ENCODE data around the gene PDE3A.

Gene PDE3A

GRCh38 chr12:20494851-20495250 lies 126.5 kb downstream of the PDE3A start:
- Mint-ChIP-seq H3K9me3 (no peaks in the 10 kb centered on the region), H3K27ac (no peak overlapping the region), H3K4me3 (no peak overlapping the region), H3K4me1 (ENCODE audit: low read depth) (peaks cover 2% of the 10 kb centered on the region), H3K36me3 (ENCODE audit: low read depth) (no peaks in the 10 kb centered on the region), H3K27me3 (ENCODE audit: low read depth) (no peaks in the 10 kb centered on the region)

DNA sequence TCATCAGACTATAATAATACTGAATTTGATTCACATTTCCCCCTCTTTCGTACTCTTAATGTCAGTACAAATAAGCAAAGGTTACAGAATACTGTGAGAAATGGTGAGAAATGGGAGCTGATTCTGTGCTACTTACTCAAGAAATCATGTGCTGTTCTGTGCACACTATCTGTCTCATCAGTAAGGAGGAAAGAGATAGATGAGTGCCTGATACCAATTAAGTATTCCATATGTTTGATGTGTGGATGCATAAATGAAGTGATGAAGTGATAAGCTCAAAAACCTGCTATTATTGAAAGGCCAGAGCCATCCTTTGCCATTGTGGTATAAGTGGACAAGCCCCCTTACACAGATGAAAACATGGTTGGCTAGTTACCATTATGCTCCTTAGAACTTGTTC lies 127.7 kb downstream of the PDE3A start:
- Mint-ChIP-seq H3K27me3 (ENCODE audit: low read depth) (no peaks in the 10 kb centered on the region), H3K4me1 (ENCODE audit: low read depth) (peaks cover 2% of the 10 kb centered on the region), H3K36me3 (ENCODE audit: low read depth) (no peaks in the 10 kb centered on the region), H3K9me3 (no peaks in the 10 kb centered on the region), H3K4me3 (no peak overlapping the region), H3K27ac (no peak overlapping the region)

DNA sequence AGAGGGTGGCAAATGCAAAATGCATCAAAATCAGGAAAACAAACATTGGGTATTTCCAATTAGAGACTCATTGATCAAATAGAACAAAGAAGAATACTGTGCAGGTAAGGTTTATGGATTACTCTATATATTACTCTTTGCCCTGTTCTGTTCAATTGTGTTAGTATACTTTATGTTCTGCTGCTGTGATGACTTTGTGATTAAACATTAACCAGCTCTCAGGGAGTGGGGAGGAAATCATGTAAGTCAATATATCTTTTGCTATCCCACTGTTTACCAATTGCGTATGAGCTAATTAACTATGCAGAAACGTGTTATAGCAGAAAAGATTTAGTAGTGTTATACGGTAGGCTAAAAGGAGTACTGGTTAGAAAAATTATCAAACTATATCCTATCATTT lies 129.4 kb downstream of the PDE3A start:
- Mint-ChIP-seq H3K27me3 (ENCODE audit: low read depth) (no peaks in the 10 kb centered on the region), H3K9me3 (no peaks in the 10 kb centered on the region), H3K4me1 (ENCODE audit: low read depth) (no peaks in the 10 kb centered on the region)

GRCh38 chr12:20501958-20502357 lies 133.6 kb downstream of the PDE3A start:
- H3K4me1 Mint-ChIP-seq (ENCODE audit: low read depth) = no peaks in the 10 kb centered on the region
- no peaks in the 10 kb centered on the region for H3K27me3 Mint-ChIP-seq (ENCODE audit: low read depth)
- H3K9me3 Mint-ChIP-seq = no peaks in the 10 kb centered on the region
- no peak overlapping the region for H3K4me3 Mint-ChIP-seq
- H3K36me3 Mint-ChIP-seq (ENCODE audit: low read depth) = no peaks in the 10 kb centered on the region
- no peak overlapping the region for H3K27ac Mint-ChIP-seq

More for the DNA sequence above, 129.4 kb downstream of the PDE3A start:
- H3K4me3 Mint-ChIP-seq = no peak overlapping the region
- H3K27ac Mint-ChIP-seq = no peak overlapping the region
- no peaks in the 10 kb centered on the region for H3K36me3 Mint-ChIP-seq (ENCODE audit: low read depth)

DNA sequence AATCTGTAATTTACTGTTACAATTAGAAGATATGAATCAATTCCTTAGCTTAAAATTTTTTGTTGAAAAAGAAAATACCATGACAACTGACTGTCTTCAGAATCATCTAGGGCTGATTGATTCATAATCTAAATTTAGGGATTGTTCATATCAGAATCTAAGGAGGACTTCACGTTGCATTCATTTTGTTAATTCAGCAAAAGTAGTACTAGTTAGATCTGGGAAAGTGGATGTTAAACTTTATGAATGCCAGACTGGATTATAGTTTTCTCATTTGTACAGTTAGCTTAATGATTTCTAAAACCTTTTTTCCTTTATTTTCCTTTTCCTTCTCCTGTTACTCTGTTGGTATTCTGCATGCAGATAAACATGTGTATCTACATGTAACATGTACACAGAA lies 135.5 kb downstream of the PDE3A start:
- no peaks in the 10 kb centered on the region for H3K27me3 Mint-ChIP-seq (ENCODE audit: low read depth)
- H3K9me3 Mint-ChIP-seq = no peaks in the 10 kb centered on the region
- no peak overlapping the region for H3K4me3 Mint-ChIP-seq
- H3K36me3 Mint-ChIP-seq (ENCODE audit: low read depth) = no peaks in the 10 kb centered on the region
- no peaks in the 10 kb centered on the region for H3K4me1 Mint-ChIP-seq (ENCODE audit: low read depth)
- no peak overlapping the region for H3K27ac Mint-ChIP-seq

DNA sequence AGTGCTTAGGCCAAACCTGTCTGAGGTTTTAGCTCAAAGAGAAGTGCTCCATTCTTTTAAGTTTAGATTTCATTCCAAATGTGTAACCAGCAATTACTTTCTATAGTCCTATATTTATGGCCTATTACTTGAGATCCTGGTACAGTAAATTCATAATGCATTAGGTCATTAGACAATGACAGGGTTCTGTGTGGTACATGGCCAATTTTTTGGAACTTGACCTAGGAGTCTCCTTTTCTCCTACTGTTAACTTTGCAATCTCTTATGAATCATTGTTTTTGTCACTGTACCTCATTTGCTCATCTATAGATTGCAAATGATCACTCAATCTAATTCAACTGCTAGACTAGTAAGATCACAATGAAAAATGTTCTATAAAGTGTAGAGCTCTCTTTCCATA lies 136.7 kb downstream of the PDE3A start:
- no peaks in the 10 kb centered on the region for H3K9me3 Mint-ChIP-seq
- no peaks in the 10 kb centered on the region for H3K27me3 Mint-ChIP-seq (ENCODE audit: low read depth)
- H3K27ac Mint-ChIP-seq = no peak overlapping the region
- no peak overlapping the region for H3K4me3 Mint-ChIP-seq
- H3K4me1 Mint-ChIP-seq (ENCODE audit: low read depth) = no peaks in the 10 kb centered on the region
- no peaks in the 10 kb centered on the region for H3K36me3 Mint-ChIP-seq (ENCODE audit: low read depth)

DNA sequence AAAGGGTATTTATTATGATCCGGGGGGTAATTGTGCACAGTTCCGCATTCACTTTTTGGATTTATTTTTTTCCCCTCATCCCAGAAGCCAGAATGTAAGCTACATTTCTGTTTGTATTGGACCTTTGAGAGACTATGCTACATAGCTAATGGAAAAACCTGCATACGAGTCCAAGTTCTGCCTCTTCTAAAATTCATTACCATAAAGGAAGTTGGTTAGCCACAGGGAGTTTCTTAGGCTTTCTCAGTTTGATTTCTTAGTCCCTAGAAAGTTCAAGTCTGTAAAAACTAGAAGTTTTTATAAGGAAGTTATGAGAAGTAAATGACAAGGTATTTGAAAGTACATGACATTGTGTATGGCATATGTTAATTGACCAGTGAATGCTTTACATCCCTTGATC lies 138.7 kb downstream of the PDE3A start:
- H3K4me1 Mint-ChIP-seq (ENCODE audit: low read depth) = no peaks in the 10 kb centered on the region
- no peaks in the 10 kb centered on the region for H3K9me3 Mint-ChIP-seq
- no peak overlapping the region for H3K4me3 Mint-ChIP-seq
- no peak overlapping the region for H3K27ac Mint-ChIP-seq
- H3K27me3 Mint-ChIP-seq (ENCODE audit: low read depth) = no peaks in the 10 kb centered on the region
- no peaks in the 10 kb centered on the region for H3K36me3 Mint-ChIP-seq (ENCODE audit: low read depth)

GRCh38 chr12:20507711-20508110 lies 139.4 kb downstream of the PDE3A start:
- Mint-ChIP-seq H3K4me1 (ENCODE audit: low read depth) (no peaks in the 10 kb centered on the region), H3K36me3 (ENCODE audit: low read depth) (no peaks in the 10 kb centered on the region), H3K27ac (no peak overlapping the region), H3K27me3 (ENCODE audit: low read depth) (no peaks in the 10 kb centered on the region), H3K9me3 (no peaks in the 10 kb centered on the region), H3K4me3 (no peak overlapping the region)

- no peaks in the 10 kb centered on the region for H3K27me3 Mint-ChIP-seq (ENCODE audit: low read depth)
- H3K4me1 Mint-ChIP-seq (ENCODE audit: low read depth) = no peaks in the 10 kb centered on the region
- H3K9me3 Mint-ChIP-seq = no peaks in the 10 kb centered on the region
- H3K27ac Mint-ChIP-seq = no peak overlapping the region
- H3K4me3 Mint-ChIP-seq = no peak overlapping the region
- H3K36me3 Mint-ChIP-seq (ENCODE audit: low read depth) = no peaks in the 10 kb centered on the region
Measured at GRCh38 chr12:20508359-20508758, 140.0 kb downstream of the PDE3A start.

DNA sequence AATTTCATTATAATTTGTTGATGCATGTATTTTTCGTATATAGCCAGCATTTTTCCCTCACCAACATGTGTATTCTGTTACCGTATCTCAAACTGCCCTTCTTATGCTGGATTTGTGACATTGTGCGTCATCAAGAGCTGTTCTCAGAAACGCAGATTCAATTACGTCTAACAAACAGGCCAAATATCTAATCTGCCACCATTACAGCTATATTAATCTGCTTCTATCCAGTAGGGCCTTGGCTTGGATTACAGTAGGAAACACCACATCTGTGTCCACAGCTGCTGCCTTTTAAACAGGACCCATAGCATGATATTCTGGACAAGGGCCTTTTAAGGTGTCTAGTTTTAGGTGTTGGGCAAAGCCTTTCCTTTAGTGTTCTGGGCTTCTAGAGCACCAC lies 140.6 kb downstream of the PDE3A start:
- no peaks in the 10 kb centered on the region for H3K4me1 Mint-ChIP-seq (ENCODE audit: low read depth)
- no peaks in the 10 kb centered on the region for H3K9me3 Mint-ChIP-seq
- no peak overlapping the region for H3K4me3 Mint-ChIP-seq
- no peak overlapping the region for H3K27ac Mint-ChIP-seq
- H3K36me3 Mint-ChIP-seq (ENCODE audit: low read depth) = no peaks in the 10 kb centered on the region
- no peaks in the 10 kb centered on the region for H3K27me3 Mint-ChIP-seq (ENCODE audit: low read depth)

DNA sequence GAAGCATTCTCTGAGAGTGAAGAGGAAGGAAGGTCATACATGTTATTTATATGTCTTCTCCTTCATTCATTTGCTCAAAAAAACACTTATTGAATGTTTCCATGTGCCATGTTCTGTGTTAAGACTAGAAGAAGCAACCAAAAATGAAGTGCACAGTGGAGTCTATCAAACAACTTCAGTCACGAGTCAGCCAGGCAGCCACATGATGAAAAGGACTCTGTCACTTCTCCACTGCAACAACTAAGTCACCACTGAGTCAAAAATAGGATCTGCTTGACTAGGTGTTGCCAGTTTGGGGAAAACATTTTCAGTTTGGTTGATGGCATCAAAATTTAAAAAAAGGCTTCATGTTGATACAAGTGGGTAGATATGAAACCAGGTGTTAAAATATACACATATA lies 142.5 kb downstream of the PDE3A start:
- Mint-ChIP-seq H3K4me1 (ENCODE audit: low read depth) (no peaks in the 10 kb centered on the region), H3K27me3 (ENCODE audit: low read depth) (no peaks in the 10 kb centered on the region), H3K9me3 (no peaks in the 10 kb centered on the region), H3K36me3 (ENCODE audit: low read depth) (no peaks in the 10 kb centered on the region), H3K27ac (no peak overlapping the region), H3K4me3 (no peak overlapping the region)

DNA sequence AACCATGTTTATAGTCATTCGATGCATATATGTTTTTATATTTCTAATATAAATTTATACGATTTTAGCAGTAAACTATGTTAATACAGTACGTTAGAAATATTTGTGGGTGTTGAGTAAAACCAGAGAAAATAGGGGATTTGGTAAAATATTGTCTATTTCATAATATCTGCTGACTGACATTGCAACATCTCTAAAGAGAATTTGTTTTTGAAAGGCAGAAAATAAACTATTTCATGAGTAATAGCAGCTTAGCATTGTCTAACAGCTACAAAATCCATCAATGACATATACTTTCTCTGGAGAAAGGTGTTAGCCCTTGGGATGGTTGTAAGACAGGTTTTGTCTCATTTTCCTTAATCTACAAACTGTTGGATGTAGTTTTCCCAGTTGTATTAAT lies 144.9 kb downstream of the PDE3A start:
- no peaks in the 10 kb centered on the region for H3K27me3 Mint-ChIP-seq (ENCODE audit: low read depth)
- H3K36me3 Mint-ChIP-seq (ENCODE audit: low read depth) = no peaks in the 10 kb centered on the region
- no peak overlapping the region for H3K4me3 Mint-ChIP-seq
- no peaks in the 10 kb centered on the region for H3K4me1 Mint-ChIP-seq (ENCODE audit: low read depth)
- H3K9me3 Mint-ChIP-seq = no peaks in the 10 kb centered on the region
- H3K27ac Mint-ChIP-seq = no peak overlapping the region

DNA sequence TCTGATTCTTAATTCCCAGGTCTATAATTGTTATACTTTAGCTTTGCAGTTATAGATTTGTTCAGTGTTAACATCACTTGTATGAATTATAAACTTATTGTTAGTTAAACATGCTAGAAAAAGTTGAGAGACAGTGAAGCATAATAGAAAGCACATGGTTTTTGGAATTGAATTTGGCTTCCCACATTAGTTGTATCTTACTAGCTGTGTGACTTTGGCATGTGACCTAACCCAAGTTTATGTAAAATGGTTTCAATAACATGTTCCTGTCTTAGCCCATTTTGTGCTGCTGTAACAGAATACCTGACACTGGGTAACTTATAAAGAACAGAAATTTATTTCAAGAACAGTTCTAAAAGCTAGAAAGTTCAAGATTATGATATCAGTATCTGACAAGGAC lies 146.3 kb downstream of the PDE3A start:
- H3K4me3 Mint-ChIP-seq = no peak overlapping the region
- no peak overlapping the region for H3K27ac Mint-ChIP-seq
- H3K9me3 Mint-ChIP-seq = no peaks in the 10 kb centered on the region

DNA sequence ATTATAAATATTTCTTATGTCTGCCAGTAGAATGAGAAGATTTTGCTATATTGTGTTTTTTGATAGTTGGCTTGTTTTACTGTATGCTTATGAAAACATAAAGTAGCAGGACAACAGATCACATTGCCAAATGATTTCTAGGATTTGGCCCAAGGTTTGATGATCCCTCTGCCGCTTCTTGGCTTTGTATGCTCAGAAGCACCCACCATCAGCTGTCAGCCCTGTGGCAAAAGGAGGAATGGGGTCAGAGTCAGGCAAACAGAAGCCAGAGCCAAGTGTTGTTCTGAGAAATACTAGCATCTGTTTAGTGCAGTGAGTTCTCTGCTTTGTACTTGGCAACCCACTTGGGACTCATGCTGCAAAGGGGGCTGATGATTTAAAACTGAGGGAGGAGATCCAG lies 152.2 kb downstream of the PDE3A start:
- Mint-ChIP-seq H3K36me3 (ENCODE audit: low read depth) (no peaks in the 10 kb centered on the region), H3K9me3 (peaks cover 8% of the 10 kb centered on the region), H3K27ac (no peak overlapping the region), H3K27me3 (ENCODE audit: low read depth) (no peaks in the 10 kb centered on the region), H3K4me1 (ENCODE audit: low read depth) (no peaks in the 10 kb centered on the region), H3K4me3 (no peak overlapping the region)

More for the DNA sequence above, 146.3 kb downstream of the PDE3A start:
- no peaks in the 10 kb centered on the region for H3K4me1 Mint-ChIP-seq (ENCODE audit: low read depth)
- H3K27me3 Mint-ChIP-seq (ENCODE audit: low read depth) = no peaks in the 10 kb centered on the region
- H3K36me3 Mint-ChIP-seq (ENCODE audit: low read depth) = no peaks in the 10 kb centered on the region

- no peak overlapping the region for H3K4me3 Mint-ChIP-seq
- H3K27ac Mint-ChIP-seq = no peak overlapping the region
- H3K36me3 Mint-ChIP-seq (ENCODE audit: low read depth) = no peaks in the 10 kb centered on the region
Measured at GRCh38 chr12:20523658-20524057, 155.3 kb downstream of the PDE3A start.

GRCh38 chr12:20524113-20524512 lies 155.8 kb downstream of the PDE3A start:
- Mint-ChIP-seq H3K4me3 (no peak overlapping the region), H3K27me3 (ENCODE audit: low read depth) (no peaks in the 10 kb centered on the region), H3K27ac (no peak overlapping the region), H3K36me3 (ENCODE audit: low read depth) (no peaks in the 10 kb centered on the region), H3K4me1 (ENCODE audit: low read depth) (no peaks in the 10 kb centered on the region), H3K9me3 (peaks cover 8% of the 10 kb centered on the region)

More at GRCh38 chr12:20523658-20524057, 155.3 kb downstream of the PDE3A start:
- Mint-ChIP-seq H3K4me1 (ENCODE audit: low read depth) (no peaks in the 10 kb centered on the region), H3K27me3 (ENCODE audit: low read depth) (no peaks in the 10 kb centered on the region), H3K9me3 (peaks cover 8% of the 10 kb centered on the region)
